HUES48 (cell line): Measurements from ENCODE around the gene LDHAL6B.
"Not testable (repeated sequence)": the region's sequence is repeated elsewhere in the genome, so short reads cannot be mapped to it uniquely, and the experiment has no call there.

Experiments
- H3K27ac ChIP-seq: one replicate; pipeline ENCODE4 v1.7.0; 2013; ENCODE audit warnings: low read depth, low read length, inconsistent platforms
- H3K27me3 ChIP-seq: 2 replicates; pipeline ENCODE4 v1.6.1; 2013; ENCODE audit warnings: mild to moderate bottlenecking, low read length; ENCODE audit not compliant: control insufficient read depth, insufficient read depth
- H3K36me3 ChIP-seq: 2 replicates; pipeline ENCODE4 v1.6.1; 2013; ENCODE audit warnings: low read length; ENCODE audit not compliant: control insufficient read depth, insufficient read depth
- H3K4me1 ChIP-seq: 2 replicates; pipeline ENCODE4 v1.6.1; 2013; ENCODE audit warnings: mild to moderate bottlenecking, low read length; ENCODE audit not compliant: control insufficient read depth, insufficient read depth
- H3K4me3 ChIP-seq: 2 replicates; pipeline ENCODE4 v1.5.1; 2013; ENCODE audit warnings: mild to moderate bottlenecking, low read depth, low read length
- H3K9ac ChIP-seq: 2 replicates; pipeline ENCODE4 v1.6.1; 2013; ENCODE audit warnings: mild to moderate bottlenecking, low read depth, low read length, moderate library complexity
- H3K9me3 ChIP-seq: 2 replicates; pipeline ENCODE4 v1.6.1; 2013; ENCODE audit warnings: low read length; ENCODE audit not compliant: control insufficient read depth, insufficient read depth

The LDHAL6B gene

GRCh38 chr15:59206623-59207183, at the start of gene LDHAL6B:
LDHAL6B (plus strand) TSS chr15:59206843; CDS start chr15:59206941, 98 bp downstream.
- H3K4me1 ChIP-seq = no peaks in the 10 kb centered on the region
- no peaks in the 10 kb centered on the region for H3K27me3 ChIP-seq
- no peak within 1 kb of the TSS for H3K9ac ChIP-seq
- H3K36me3 ChIP-seq = peaks cover 93% of the 10 kb centered on the region
- H3K9me3 ChIP-seq = no peaks in the 10 kb centered on the region
- H3K4me3 ChIP-seq = no peak within 1 kb of the TSS
- H3K27ac ChIP-seq = no peak within 1 kb of the TSS

DNA sequence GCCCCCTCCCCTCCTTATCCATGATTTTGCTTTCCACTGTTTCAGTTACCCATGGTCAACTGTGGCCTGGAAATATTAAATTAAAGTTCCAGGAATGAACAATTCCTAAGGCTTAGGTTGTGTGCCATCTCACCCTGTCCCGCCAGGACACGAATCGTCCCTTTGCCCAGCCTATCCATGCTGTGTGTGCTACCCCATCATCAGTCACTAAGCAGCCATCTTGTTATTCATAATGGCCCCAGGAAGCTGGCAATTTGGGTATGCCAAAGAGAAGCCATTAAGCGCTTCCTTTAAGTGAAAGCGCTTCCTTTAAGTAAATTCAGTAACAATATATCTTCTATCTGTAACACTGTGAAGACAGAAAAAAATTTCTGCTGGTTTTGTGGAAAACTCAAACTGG, 49.2 kb upstream of the LDHAL6B start:
- H3K27ac ChIP-seq = no peak overlapping the region

DNA sequence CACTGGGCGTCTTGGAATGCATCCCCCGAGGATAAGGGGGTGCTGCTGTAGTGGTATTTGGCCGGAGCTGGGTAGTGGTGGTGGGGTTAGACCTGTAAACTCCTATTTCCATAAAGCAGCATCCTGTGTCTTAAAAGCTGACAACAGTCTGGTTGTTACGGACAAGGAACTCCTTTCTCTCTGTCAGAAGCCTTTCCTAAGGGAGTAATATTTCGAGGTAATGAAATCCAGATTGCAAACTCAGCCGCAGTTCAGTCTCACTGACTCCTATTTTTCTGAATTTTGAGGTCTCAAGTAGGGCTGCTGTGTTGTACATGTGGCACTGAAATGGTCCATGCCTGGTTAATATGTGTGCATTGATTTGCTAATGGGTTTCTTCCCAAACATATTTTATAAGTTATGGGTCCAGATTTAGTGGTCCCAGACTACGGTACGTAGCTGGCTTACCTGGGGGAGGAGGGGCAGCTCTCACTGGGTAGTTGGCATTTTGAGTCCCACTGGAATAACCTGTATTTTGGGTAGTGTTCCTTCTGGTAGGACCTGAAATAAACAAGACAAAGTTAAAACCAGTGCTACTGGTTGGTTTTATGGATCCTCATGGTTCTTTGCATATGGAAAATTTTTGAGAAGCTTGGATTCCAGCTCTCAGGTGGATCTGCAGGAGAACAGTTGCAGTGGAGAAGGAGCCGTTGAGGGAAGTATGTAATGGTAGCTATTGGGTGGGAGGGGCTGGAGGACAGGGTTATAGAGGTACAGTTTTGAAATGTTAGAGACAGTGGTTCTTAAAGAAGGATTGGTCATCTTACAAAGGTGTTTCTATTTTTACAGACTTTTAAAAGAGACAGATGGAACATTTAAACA, 48.6 kb upstream of the LDHAL6B start:
- no peak overlapping the region for H3K9ac ChIP-seq
- H3K36me3 ChIP-seq = peaks cover 93% of the 10 kb centered on the region
- H3K27ac ChIP-seq = no peak overlapping the region
- H3K27me3 ChIP-seq = no peaks in the 10 kb centered on the region
- no peak overlapping the region for H3K4me3 ChIP-seq
- H3K4me1 ChIP-seq = no peaks in the 10 kb centered on the region
- H3K9me3 ChIP-seq = no peaks in the 10 kb centered on the region

More for the DNA sequence above, 49.2 kb upstream of the LDHAL6B start:
- H3K27me3 ChIP-seq = no peaks in the 10 kb centered on the region
- H3K9ac ChIP-seq = no peak overlapping the region
- no peaks in the 10 kb centered on the region for H3K9me3 ChIP-seq
- H3K4me1 ChIP-seq = no peaks in the 10 kb centered on the region
- H3K36me3 ChIP-seq = peaks cover 93% of the 10 kb centered on the region
- no peak overlapping the region for H3K4me3 ChIP-seq

GRCh38 chr15:59158701-59159034, 48.0 kb upstream of the LDHAL6B start:
- Histone ChIP-seq H3K36me3 (peaks cover 92% of the 10 kb centered on the region), H3K27ac (no peak overlapping the region), H3K4me1 (no peaks in the 10 kb centered on the region), H3K4me3 (no peak overlapping the region), H3K9ac (no peak overlapping the region), H3K27me3 (no peaks in the 10 kb centered on the region), H3K9me3 (no peaks in the 10 kb centered on the region)

GRCh38 chr15:59159210-59159609, 47.4 kb upstream of the LDHAL6B start:
- no peak overlapping the region for H3K27ac ChIP-seq
- H3K4me1 ChIP-seq = no peaks in the 10 kb centered on the region
- peaks cover 91% of the 10 kb centered on the region for H3K36me3 ChIP-seq
- H3K27me3 ChIP-seq = no peaks in the 10 kb centered on the region
- H3K9me3 ChIP-seq = no peaks in the 10 kb centered on the region
- H3K4me3 ChIP-seq = no peak overlapping the region
- H3K9ac ChIP-seq = no peak overlapping the region

- H3K36me3 ChIP-seq = peaks cover 85% of the 10 kb centered on the region
Observed at GRCh38 chr15:59160880-59161593, 45.6 kb upstream of the LDHAL6B start.

GRCh38 chr15:59162080-59162479, 44.6 kb upstream of the LDHAL6B start:
- not testable (repeated sequence) for H3K9ac ChIP-seq, H3K4me1 ChIP-seq, H3K27ac ChIP-seq, H3K9me3 ChIP-seq, H3K4me3 ChIP-seq, H3K27me3 ChIP-seq
- peaks cover 88% of the 10 kb centered on the region for H3K36me3 ChIP-seq

More at GRCh38 chr15:59160880-59161593, 45.6 kb upstream of the LDHAL6B start:
- no peak overlapping the region for H3K27ac ChIP-seq
- no peaks in the 10 kb centered on the region for H3K4me1 ChIP-seq
- no peaks in the 10 kb centered on the region for H3K27me3 ChIP-seq
- no peaks in the 10 kb centered on the region for H3K9me3 ChIP-seq
- H3K4me3 ChIP-seq = no peak overlapping the region
- no peak overlapping the region for H3K9ac ChIP-seq

DNA sequence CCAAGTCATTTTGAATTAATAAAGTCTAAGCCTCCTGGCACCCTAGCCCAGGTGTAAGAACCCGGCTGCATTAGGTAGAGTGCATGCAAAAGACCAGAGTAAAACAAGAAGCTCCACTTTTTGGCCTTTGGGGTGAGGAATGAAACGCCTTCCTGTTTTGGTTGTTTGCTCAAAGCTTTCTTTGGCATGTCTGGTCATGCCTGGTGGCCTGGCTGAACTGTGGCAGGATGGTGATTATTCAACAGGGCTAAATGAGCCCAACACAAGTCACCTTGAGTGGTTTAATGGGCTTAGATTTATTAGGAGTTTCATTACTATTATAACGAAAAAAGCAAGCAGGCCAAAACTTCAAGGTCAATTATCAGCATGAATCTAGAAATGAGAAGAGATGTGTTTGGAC, 40.9 kb upstream of the LDHAL6B start:
- no peaks in the 10 kb centered on the region for H3K9me3 ChIP-seq
- H3K36me3 ChIP-seq = peaks cover 80% of the 10 kb centered on the region
- H3K4me3 ChIP-seq = no peak overlapping the region
- H3K27ac ChIP-seq = no peak overlapping the region
- no peaks in the 10 kb centered on the region for H3K27me3 ChIP-seq
- H3K9ac ChIP-seq = no peak overlapping the region
- no peaks in the 10 kb centered on the region for H3K4me1 ChIP-seq

GRCh38 chr15:59166166-59166565, 40.5 kb upstream of the LDHAL6B start:
- no peak overlapping the region for H3K9ac ChIP-seq
- H3K36me3 ChIP-seq = peaks cover 80% of the 10 kb centered on the region
- H3K27me3 ChIP-seq = no peaks in the 10 kb centered on the region
- H3K4me1 ChIP-seq = no peaks in the 10 kb centered on the region
- no peaks in the 10 kb centered on the region for H3K9me3 ChIP-seq
- H3K4me3 ChIP-seq = no peak overlapping the region
- no peak overlapping the region for H3K27ac ChIP-seq

GRCh38 chr15:59166601-59167265, 39.9 kb upstream of the LDHAL6B start:
- Histone ChIP-seq H3K27ac (no peak overlapping the region), H3K27me3 (no peaks in the 10 kb centered on the region), H3K4me3 (no peak overlapping the region), H3K36me3 (peaks cover 80% of the 10 kb centered on the region), H3K9me3 (no peaks in the 10 kb centered on the region), H3K9ac (no peak overlapping the region), H3K4me1 (no peaks in the 10 kb centered on the region)
